HL-60 (cell line): Measurements from ENCODE around the gene ARID1B.

Source experiments
- DNase-seq, 2 experiments: peaks; one replicate each; pipeline ENCODE4 v3.0.0-alpha.2; 2010 to 2020; ENCODE audit warnings: low read depth in 1 of 2, low spot score in 1 of 2
- H3K27ac ChIP-seq: fragments of 250-450 bp; sonication (Bioruptor Pico); replicated peaks from 2 replicates; pipeline ENCODE4 v1.5.1; 2020; ENCODE audit warnings: mild to moderate bottlenecking, moderate library complexity
- H3K27me3 ChIP-seq: fragments of 250-450 bp; sonication (Bioruptor Pico); 2 replicates; pipeline ENCODE4 v1.5.1; 2021; ENCODE audit warnings: mild to moderate bottlenecking, moderate library complexity; ENCODE audit not compliant: insufficient read depth, poor library complexity, severe bottlenecking
- H3K4me3 ChIP-seq: replicated peaks from 2 replicates; pipeline ENCODE4 v1.5.1; 2011; ENCODE audit warnings: mild to moderate bottlenecking, control low read depth, low read length; ENCODE audit not compliant: insufficient read depth
- GABPA ChIP-seq: IDR thresholded peaks from 2 replicates; pipeline ENCODE4 v1.6.1; 2012; ENCODE audit warnings: low read depth
- POLR2AphosphoS5 ChIP-seq: IDR thresholded peaks from 2 replicates; pipeline ENCODE4 v1.6.1; 2012; ENCODE audit warnings: low read depth
- SPI1 ChIP-seq: IDR thresholded peaks from 2 replicates; pipeline ENCODE4 v1.6.1; 2012; ENCODE audit warnings: low read depth, mild to moderate bottlenecking, borderline replicate concordance
- TF ChIP-seq, protein P1 (sequence below): IDR thresholded peaks from 2 replicates; pipeline ENCODE4 v1.6.1; 2012; ENCODE audit warnings: low read depth; ENCODE audit not compliant: insufficient replicate concordance
- TF ChIP-seq, protein P2 (sequence below): IDR thresholded peaks from one replicate; pipeline ENCODE4 v1.5.1; 2011; ENCODE audit warnings: low read length, control low read depth, inconsistent platforms; ENCODE audit not compliant: insufficient read depth

ARID1B gene

DNA sequence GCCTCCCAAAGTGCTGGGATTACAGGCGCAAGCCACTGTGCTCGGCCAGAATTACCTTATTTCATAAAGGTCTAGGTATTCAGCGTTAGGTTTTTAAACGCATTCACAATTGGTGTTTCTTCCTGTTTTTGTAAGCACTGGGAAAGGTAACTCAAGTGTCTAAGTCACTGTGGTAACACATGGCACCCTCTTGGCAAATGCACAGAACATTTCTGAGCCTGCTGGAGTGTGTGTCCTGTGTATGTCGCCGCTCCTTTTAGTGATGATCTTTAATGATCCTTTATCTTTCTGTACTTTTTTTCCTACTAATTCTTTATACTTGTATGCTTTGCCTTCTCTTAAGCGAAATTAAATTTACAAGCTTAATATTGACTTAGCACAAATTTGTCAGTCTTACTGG is 263.0 kb downstream of the ARID1B start:
- TF ChIP-seq SPI1 (no peak), GABPA (no peak), POLR2AphosphoS5 (no peak)
- TF ChIP-seq, protein P1, sequence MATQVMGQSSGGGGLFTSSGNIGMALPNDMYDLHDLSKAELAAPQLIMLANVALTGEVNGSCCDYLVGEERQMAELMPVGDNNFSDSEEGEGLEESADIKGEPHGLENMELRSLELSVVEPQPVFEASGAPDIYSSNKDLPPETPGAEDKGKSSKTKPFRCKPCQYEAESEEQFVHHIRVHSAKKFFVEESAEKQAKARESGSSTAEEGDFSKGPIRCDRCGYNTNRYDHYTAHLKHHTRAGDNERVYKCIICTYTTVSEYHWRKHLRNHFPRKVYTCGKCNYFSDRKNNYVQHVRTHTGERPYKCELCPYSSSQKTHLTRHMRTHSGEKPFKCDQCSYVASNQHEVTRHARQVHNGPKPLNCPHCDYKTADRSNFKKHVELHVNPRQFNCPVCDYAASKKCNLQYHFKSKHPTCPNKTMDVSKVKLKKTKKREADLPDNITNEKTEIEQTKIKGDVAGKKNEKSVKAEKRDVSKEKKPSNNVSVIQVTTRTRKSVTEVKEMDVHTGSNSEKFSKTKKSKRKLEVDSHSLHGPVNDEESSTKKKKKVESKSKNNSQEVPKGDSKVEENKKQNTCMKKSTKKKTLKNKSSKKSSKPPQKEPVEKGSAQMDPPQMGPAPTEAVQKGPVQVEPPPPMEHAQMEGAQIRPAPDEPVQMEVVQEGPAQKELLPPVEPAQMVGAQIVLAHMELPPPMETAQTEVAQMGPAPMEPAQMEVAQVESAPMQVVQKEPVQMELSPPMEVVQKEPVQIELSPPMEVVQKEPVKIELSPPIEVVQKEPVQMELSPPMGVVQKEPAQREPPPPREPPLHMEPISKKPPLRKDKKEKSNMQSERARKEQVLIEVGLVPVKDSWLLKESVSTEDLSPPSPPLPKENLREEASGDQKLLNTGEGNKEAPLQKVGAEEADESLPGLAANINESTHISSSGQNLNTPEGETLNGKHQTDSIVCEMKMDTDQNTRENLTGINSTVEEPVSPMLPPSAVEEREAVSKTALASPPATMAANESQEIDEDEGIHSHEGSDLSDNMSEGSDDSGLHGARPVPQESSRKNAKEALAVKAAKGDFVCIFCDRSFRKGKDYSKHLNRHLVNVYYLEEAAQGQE: no peak
- TF ChIP-seq, protein P2, sequence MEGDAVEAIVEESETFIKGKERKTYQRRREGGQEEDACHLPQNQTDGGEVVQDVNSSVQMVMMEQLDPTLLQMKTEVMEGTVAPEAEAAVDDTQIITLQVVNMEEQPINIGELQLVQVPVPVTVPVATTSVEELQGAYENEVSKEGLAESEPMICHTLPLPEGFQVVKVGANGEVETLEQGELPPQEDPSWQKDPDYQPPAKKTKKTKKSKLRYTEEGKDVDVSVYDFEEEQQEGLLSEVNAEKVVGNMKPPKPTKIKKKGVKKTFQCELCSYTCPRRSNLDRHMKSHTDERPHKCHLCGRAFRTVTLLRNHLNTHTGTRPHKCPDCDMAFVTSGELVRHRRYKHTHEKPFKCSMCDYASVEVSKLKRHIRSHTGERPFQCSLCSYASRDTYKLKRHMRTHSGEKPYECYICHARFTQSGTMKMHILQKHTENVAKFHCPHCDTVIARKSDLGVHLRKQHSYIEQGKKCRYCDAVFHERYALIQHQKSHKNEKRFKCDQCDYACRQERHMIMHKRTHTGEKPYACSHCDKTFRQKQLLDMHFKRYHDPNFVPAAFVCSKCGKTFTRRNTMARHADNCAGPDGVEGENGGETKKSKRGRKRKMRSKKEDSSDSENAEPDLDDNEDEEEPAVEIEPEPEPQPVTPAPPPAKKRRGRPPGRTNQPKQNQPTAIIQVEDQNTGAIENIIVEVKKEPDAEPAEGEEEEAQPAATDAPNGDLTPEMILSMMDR: no peak

DNA sequence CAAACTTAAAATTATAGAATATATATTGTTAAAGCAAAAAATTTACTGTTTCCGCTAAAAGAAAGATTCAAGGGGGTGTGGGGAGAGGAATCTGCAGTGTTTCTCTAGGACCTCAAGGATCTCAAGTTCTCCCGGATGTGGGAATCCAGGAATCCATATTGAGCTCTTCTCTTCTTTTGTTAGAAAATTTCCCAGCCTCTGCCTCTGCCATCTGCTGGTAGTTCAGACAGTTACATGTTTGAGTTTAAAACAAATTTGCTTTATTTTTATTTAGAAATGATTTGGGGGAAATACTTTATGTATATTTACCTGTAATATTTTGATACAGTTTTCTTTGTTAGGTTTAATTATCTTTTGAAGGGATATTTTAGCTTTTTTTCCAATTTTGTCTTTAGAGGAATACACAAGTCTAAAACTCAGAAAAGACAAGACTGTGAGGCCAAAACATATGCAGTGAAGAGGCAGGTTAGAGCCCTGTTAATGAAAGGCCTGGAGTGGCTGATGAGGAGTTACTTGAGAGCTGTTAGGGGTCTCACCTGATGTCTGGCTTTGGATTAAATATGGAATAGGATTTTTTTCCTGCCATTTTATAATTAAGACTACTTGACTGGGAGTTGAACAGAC is 268.8 kb downstream of the ARID1B start:
- no peak for DNase-seq
- Histone ChIP-seq H3K4me3 (no peak overlapping the region), H3K27ac (no peak overlapping the region), H3K27me3 (no peaks in the 10 kb centered on the region)
- TF ChIP-seq, protein P2: no peak
- TF ChIP-seq POLR2AphosphoS5 (no peak), SPI1 (no peak), GABPA (no peak)
- TF ChIP-seq, protein P1: no peak

More for the DNA sequence above, 263.0 kb downstream of the ARID1B start:
- Histone ChIP-seq H3K27ac (no peak overlapping the region), H3K4me3 (no peak overlapping the region), H3K27me3 (no peaks in the 10 kb centered on the region)
- DNase-seq: no peak

DNA sequence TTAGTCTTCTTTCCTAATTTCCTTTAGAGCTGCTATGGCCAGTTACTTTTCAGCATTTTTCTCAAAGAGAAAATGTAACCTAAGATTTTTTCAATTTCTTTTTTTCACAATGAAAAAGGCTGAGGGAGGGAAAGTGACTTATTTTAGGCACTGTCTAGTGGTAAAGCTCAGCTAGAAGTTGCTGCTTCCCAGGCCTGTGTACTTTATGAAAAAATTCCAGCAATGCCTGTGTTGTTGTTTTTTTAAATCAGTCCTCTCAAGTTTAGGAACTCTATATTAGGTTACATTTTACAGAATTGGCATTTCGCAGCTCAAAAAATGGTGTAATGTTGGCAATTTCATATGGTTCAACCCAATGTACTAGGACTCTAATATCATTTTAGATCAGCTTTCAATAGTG is 269.6 kb downstream of the ARID1B start:
- no peaks in the 10 kb centered on the region for H3K27me3 ChIP-seq
- TF ChIP-seq, protein P1: no peak
- TF ChIP-seq, protein P2: no peak
- TF ChIP-seq GABPA (no peak), POLR2AphosphoS5 (no peak)
- no peak for DNase-seq
- no peak overlapping the region for H3K27ac ChIP-seq
- no peak overlapping the region for H3K4me3 ChIP-seq
